ENCODE measurements around the gene SYTL2. TPM values are rescaled to one million over a fixed set of nuclear protein-coding genes. Genes with fewer than 3 reads are reported as not detected.

Gene SYTL2
- total RNA-seq, 1 experiment from 2014 or later = 5.2 TPM

DNA sequence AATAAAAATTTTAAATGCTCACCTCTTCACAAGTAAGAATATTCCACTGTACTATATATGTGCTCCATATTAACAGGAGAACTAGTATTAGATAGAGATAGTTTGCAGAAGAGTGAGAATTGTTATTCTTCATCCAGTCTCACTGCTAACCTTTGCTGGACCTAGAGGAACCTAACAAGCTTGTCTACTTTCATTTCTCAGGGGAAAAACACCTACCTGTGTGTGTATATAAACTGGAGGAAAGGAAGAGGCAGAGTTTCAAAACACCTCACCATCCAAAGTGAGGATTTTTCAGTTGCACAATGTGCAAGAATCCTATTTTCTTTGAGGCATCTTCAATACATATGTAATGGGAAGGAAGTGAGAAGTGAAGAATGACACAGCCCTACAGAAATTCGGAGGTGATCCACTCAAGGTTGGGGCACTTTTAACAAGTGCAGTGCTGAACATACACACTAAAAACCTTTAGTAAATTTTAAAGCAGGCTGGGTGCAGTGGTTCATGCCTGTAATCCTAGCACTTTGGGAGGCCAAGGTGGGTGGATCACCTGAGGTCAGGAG is 52.4 kb downstream of the SYTL2 start:
- Histone ChIP-seq H4K91ac (ENCODE audit: insufficient read length, low read depth, low read length) (no peak overlapping the region), H2BK20ac (ENCODE audit: low read depth, low read length, poor library complexity, severe bottlenecking) (no peak overlapping the region), H2BK15ac (ENCODE audit: low read depth, low read length) (no peak overlapping the region), H2AK5ac (ENCODE audit: insufficient read length, low read length) (no peak overlapping the region), H3K14ac (ENCODE audit: insufficient read depth, low read length) (no peak overlapping the region), H4K20me1 (ENCODE audit: control insufficient read depth, insufficient read depth, insufficient read length) (no peaks in the 10 kb centered on the region), H3K79me1 (ENCODE audit: insufficient read depth, low read depth, low read length, poor library complexity, severe bottlenecking) (no peaks in the 10 kb centered on the region), H3K4ac (ENCODE audit: low read depth, low read length) (no peak overlapping the region), H4K5ac (ENCODE audit: insufficient read length, low read depth, low read length) (no peak overlapping the region), H3K23ac (ENCODE audit: insufficient read length, low read depth, low read length) (no peak overlapping the region), H3K4me2 (ENCODE audit: insufficient read depth, insufficient read length, low read length) (no peak overlapping the region), H3K18ac (ENCODE audit: insufficient read length, low read depth, low read length) (no peak overlapping the region), H3K4me1 (ENCODE audit: insufficient read depth, low read length) (peaks cover 2% of the 10 kb centered on the region; the same call in 1 of the 2 replicates), H3K27me3 (ENCODE audit: insufficient read depth, low read length) (no peaks in the 10 kb centered on the region), H3K9ac (ENCODE audit: extremely low read depth, insufficient read length, low read length) (no peak overlapping the region), H2BK120ac (ENCODE audit: low read depth, low read length, poor library complexity, severe bottlenecking) (no peak overlapping the region), H2BK5ac (ENCODE audit: insufficient read length, low read length) (no peak overlapping the region), H3K9me3 (ENCODE audit: control insufficient read depth, low read depth, low read length) (no peaks in the 10 kb centered on the region), H3T11ph (ENCODE audit: low read length) (no peak overlapping the region), H3K27ac (ENCODE audit: insufficient read length, low read depth, low read length) (no peak overlapping the region), H2BK12ac (ENCODE audit: insufficient read length, low read depth, low read length) (no peak overlapping the region), H4K8ac (replicated peaks; ENCODE audit: insufficient read length, low read depth, low read length) (no peak overlapping the region), H2AFZ (ENCODE audit: low read length) (no peak overlapping the region), H3K79me2 (ENCODE audit: insufficient read depth, low read length) (no peaks in the 10 kb centered on the region), H3K23me2 (ENCODE audit: insufficient read length, low read depth, low read length, poor library complexity, severe bottlenecking) (no peaks in the 10 kb centered on the region), H3K56ac (ENCODE audit: insufficient read length, low read depth, low read length) (no peak overlapping the region)
- no CpG with 5 or more reads among the region's 1 CpG for WGBS (ENCODE audit: extremely low coverage, insufficient read length, low lambda C conversion rate)
- TF ChIP-seq, protein P1, sequence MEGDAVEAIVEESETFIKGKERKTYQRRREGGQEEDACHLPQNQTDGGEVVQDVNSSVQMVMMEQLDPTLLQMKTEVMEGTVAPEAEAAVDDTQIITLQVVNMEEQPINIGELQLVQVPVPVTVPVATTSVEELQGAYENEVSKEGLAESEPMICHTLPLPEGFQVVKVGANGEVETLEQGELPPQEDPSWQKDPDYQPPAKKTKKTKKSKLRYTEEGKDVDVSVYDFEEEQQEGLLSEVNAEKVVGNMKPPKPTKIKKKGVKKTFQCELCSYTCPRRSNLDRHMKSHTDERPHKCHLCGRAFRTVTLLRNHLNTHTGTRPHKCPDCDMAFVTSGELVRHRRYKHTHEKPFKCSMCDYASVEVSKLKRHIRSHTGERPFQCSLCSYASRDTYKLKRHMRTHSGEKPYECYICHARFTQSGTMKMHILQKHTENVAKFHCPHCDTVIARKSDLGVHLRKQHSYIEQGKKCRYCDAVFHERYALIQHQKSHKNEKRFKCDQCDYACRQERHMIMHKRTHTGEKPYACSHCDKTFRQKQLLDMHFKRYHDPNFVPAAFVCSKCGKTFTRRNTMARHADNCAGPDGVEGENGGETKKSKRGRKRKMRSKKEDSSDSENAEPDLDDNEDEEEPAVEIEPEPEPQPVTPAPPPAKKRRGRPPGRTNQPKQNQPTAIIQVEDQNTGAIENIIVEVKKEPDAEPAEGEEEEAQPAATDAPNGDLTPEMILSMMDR (conservative IDR thresholded peaks at IDR 0.05) = no peak
- Mint-ChIP-seq H3K4me3 (no peak overlapping the region), H3K4me1 (peaks cover 15 to 16% of the 10 kb centered on the region in 2 experiments), H3K27ac (no peak overlapping the region), H3K36me3 (ENCODE audit: insufficient read depth in 1 of 3, low read depth in 3 of 3) (no peaks in the 10 kb centered on the region), H3K9me3 (no peaks in the 10 kb centered on the region; a peak in 1 of 5 replicates), H3K27me3 (ENCODE audit: low read depth) (no peaks in the 10 kb centered on the region)
- DNase-seq = no peak
